Thoracic aorta (tissue), 2 donors: ENCODE measurements around the gene MICU1. TPM values are rescaled to one million over a fixed set of nuclear protein-coding genes. Genes with fewer than 3 reads are reported as not detected.

Experiments used
- ATAC-seq: fragments of 150-250 bp; one replicate; pipeline ENCODE4 v1.8.0; 2017; ENCODE audit warnings: low read depth; ENCODE audit not compliant: insufficient number of reproducible peaks, low FRiP score
- DNase-seq: peaks from one replicate; pipeline ENCODE4 v3.0.0-alpha.2; 2020; ENCODE audit warnings: low spot score
- H3K27ac ChIP-seq, 2 donors: fragments of 200-600 bp; sonication (generic); 1 replicate in 1 of 2; 2 replicates in 1 of 2; pipeline ENCODE4 v1.5.1; 2016; ENCODE audit warnings: mild to moderate bottlenecking in 2 of 2, moderate library complexity in 2 of 2
- H3K27me3 ChIP-seq: fragments of 200-600 bp; sonication (generic); replicated peaks from 2 replicates; pipeline ENCODE4 v1.6.0; 2016; ENCODE audit warnings: mild to moderate bottlenecking; ENCODE audit not compliant: insufficient read depth
- H3K36me3 ChIP-seq: fragments of 200-600 bp; sonication (generic); one replicate; pipeline ENCODE4 v1.5.1; 2016
- H3K4me1 ChIP-seq, 2 donors: fragments of 200-600 bp; sonication (generic); 1 replicate in 1 of 2; 2 replicates in 1 of 2; pipeline versions ENCODE4 v1.5.1 to v1.6.0; 2016; ENCODE audit warnings: low read depth in 2 of 2, mild to moderate bottlenecking in 1 of 2; ENCODE audit not compliant: control insufficient read depth in 1 of 2
- H3K4me3 ChIP-seq: fragments of 200-600 bp; sonication (generic); 2 replicates; pipeline ENCODE4 v1.5.1; 2016; ENCODE audit warnings: mild to moderate bottlenecking
- H3K9me3 ChIP-seq: fragments of 200-600 bp; sonication (generic); 2 replicates; pipeline ENCODE4 v1.5.1; 2016
- CTCF ChIP-seq: fragments of 200-600 bp; sonication (generic); IDR thresholded peaks from one replicate; pipeline ENCODE4 v1.5.1; 2019; ENCODE audit warnings: antibody characterized with exemption
- total RNA-seq, 2 donors: library from RNA; depleted of rRNA; stranded (reverse); fragments of >200 nt; gene quantifications; one replicate each; pipeline versions ENCODE4 v1.1.0 to v1.2.3, GENCODE V29; 2016

MICU1 gene
- total RNA-seq, 2 donors from 2014 or later = 37.4 to 63.5 TPM

- Histone ChIP-seq H3K36me3 (peaks cover 9% of the 10 kb centered on the region), H3K27ac (no peak overlapping the region)
- ATAC-seq = no peak
Observed at GRCh38 chr10:72564596-72564995, 61.3 kb downstream of the MICU1 start.

GRCh38 chr10:72563327-72563932 lies 62.4 kb downstream of the MICU1 start:
- Histone ChIP-seq H3K36me3 (peaks cover 9% of the 10 kb centered on the region), H3K27ac (no peak overlapping the region), H3K9me3 (no peaks in the 10 kb centered on the region), H3K4me1 (no peaks in the 10 kb centered on the region), H3K27me3 (no peaks in the 10 kb centered on the region), H3K4me3 (no peak overlapping the region)
- TF ChIP-seq CTCF = no peak
- ATAC-seq = no peak
- DNase-seq = no peak

More at GRCh38 chr10:72564596-72564995, 61.3 kb downstream of the MICU1 start:
- DNase-seq = no peak
- no peaks in the 10 kb centered on the region for H3K9me3 ChIP-seq
- no peaks in the 10 kb centered on the region for H3K4me1 ChIP-seq
- H3K27me3 ChIP-seq = no peaks in the 10 kb centered on the region
- no peak for TF ChIP-seq CTCF
- H3K4me3 ChIP-seq = no peak overlapping the region

GRCh38 chr10:72561745-72562166 lies 64.1 kb downstream of the MICU1 start:
- no peak overlapping the region for H3K27ac ChIP-seq
- no peaks in the 10 kb centered on the region for H3K4me1 ChIP-seq
- H3K27me3 ChIP-seq = no peaks in the 10 kb centered on the region
- no peak for ATAC-seq
- H3K9me3 ChIP-seq = no peaks in the 10 kb centered on the region
- no peak overlapping the region for H3K4me3 ChIP-seq
- no peak for TF ChIP-seq CTCF
- H3K36me3 ChIP-seq = peaks cover 14% of the 10 kb centered on the region
- no peak for DNase-seq

- Histone ChIP-seq H3K36me3 (peaks cover 9% of the 10 kb centered on the region), H3K27me3 (no peaks in the 10 kb centered on the region), H3K27ac (no peak overlapping the region), H3K4me1 (no peaks in the 10 kb centered on the region), H3K4me3 (no peak overlapping the region), H3K9me3 (no peaks in the 10 kb centered on the region)
- DNase-seq (no peak), ATAC-seq (no peak)
- no peak for TF ChIP-seq CTCF
Observed at GRCh38 chr10:72557362-72557761, 68.5 kb downstream of the MICU1 start.

- ATAC-seq = no peak
- H3K36me3 ChIP-seq = peaks cover 18% of the 10 kb centered on the region
- no peaks in the 10 kb centered on the region for H3K27me3 ChIP-seq
- H3K9me3 ChIP-seq = no peaks in the 10 kb centered on the region
- no peak overlapping the region for H3K4me3 ChIP-seq
- H3K4me1 ChIP-seq = no peaks in the 10 kb centered on the region
- TF ChIP-seq CTCF = no peak
- H3K27ac ChIP-seq = no peak overlapping the region
- DNase-seq = no peak
Observed at GRCh38 chr10:72552857-72553256, 73.0 kb downstream of the MICU1 start.
